Stimulated activated CD8-positive, alpha-beta memory T cell treated with anti-CD3 and anti-CD28 coated beads, Interleukin-2, amount 100 ng/mL, for 48 hours (primary cell): ENCODE measurements around the gene PIWIL4.

Experiments used
- DNase-seq, 2 donors: peaks; one replicate each; pipeline ENCODE4 v3.0.0-alpha.2; 2020; ENCODE audit warnings: low read depth in 2 of 2

Gene PIWIL4

GRCh38 chr11:94567181-94567670 is at the start of gene PIWIL4:
TSS of gene PIWIL4 (plus strand) at chr11:94567368. CDS start at chr11:94567519, 151 bp downstream.
- no peak for DNase-seq

GRCh38 chr11:94518300-94518699 is 48.9 kb upstream of the PIWIL4 start:
- no peak for DNase-seq

- no peak for DNase-seq
These were observed 47.6 kb upstream of the PIWIL4 start for GRCh38 chr11:94519478-94520084.

GRCh38 chr11:94521684-94522083 is 45.5 kb upstream of the PIWIL4 start:
- DNase-seq = no peak

GRCh38 chr11:94524341-94524740 is 42.8 kb upstream of the PIWIL4 start:
- no peak for DNase-seq

- DNase-seq = no peak
These were observed 41.4 kb upstream of the PIWIL4 start for GRCh38 chr11:94525546-94526324.

GRCh38 chr11:94526645-94527438 is 40.3 kb upstream of the PIWIL4 start:
- DNase-seq = no peak

GRCh38 chr11:94528551-94528950 is 38.6 kb upstream of the PIWIL4 start:
- DNase-seq = no peak

- DNase-seq = no peak
These were observed 35.0 kb upstream of the PIWIL4 start for GRCh38 chr11:94532211-94532610.

- DNase-seq = no peak
These were observed 34.0 kb upstream of the PIWIL4 start for GRCh38 chr11:94533206-94533605.

- no peak for DNase-seq
These were observed 33.2 kb upstream of the PIWIL4 start for GRCh38 chr11:94533696-94534630.

- DNase-seq = no peak
These were observed 30.8 kb upstream of the PIWIL4 start for GRCh38 chr11:94536386-94536785.

GRCh38 chr11:94537031-94537600 is 30.1 kb upstream of the PIWIL4 start:
- no peak for DNase-seq

GRCh38 chr11:94539420-94539819 is 27.7 kb upstream of the PIWIL4 start:
- DNase-seq = no peak

- peak; percentile 65 to 76 for DNase-seq
These were observed 23.2 kb upstream of the PIWIL4 start, which contains the start of gene FUT4 for GRCh38 chr11:94543695-94544645. TSS of gene FUT4 (plus strand) at chr11:94543921. CDS start at chr11:94544134, 213 bp downstream.

- peak; percentile 7 to 27 for DNase-seq
These were observed 22.4 kb upstream of the PIWIL4 start for GRCh38 chr11:94544646-94545263.

GRCh38 chr11:94545264-94546161 is 21.7 kb upstream of the PIWIL4 start:
- no peak for DNase-seq

GRCh38 chr11:94546162-94546470 is 21.1 kb upstream of the PIWIL4 start:
- no peak for DNase-seq
